Muscle of leg (tissue), 11 donors: Measurements from ENCODE around the gene ATRN. TPM values are rescaled to one million over a fixed set of nuclear protein-coding genes. Genes with fewer than 3 reads are reported as not detected.

ENCODE experiments used
- DNase-seq: peaks from one replicate; pipeline ENCODE4 v3.0.0; 2013
- H3K27ac ChIP-seq: one replicate; pipeline ENCODE4 v1.5.1; 2013; ENCODE audit warnings: mild to moderate bottlenecking, low read length, control low read depth
- H3K27me3 ChIP-seq: one replicate; pipeline ENCODE4 v1.6.1; 2013; ENCODE audit warnings: low read length; ENCODE audit not compliant: control insufficient read depth, insufficient read depth
- H3K36me3 ChIP-seq: one replicate; pipeline ENCODE4 v1.6.1; 2013; ENCODE audit warnings: low read length; ENCODE audit not compliant: control insufficient read depth, insufficient read depth
- H3K4me1 ChIP-seq: one replicate; pipeline ENCODE4 v1.6.1; 2013; ENCODE audit warnings: low read length; ENCODE audit not compliant: control insufficient read depth, insufficient read depth
- H3K4me3 ChIP-seq: one replicate; pipeline ENCODE4 v1.5.1; 2013; ENCODE audit warnings: low read length, control low read depth
- H3K9me3 ChIP-seq: replicated peaks from 2 replicates; pipeline ENCODE4 v1.6.1; 2013; ENCODE audit warnings: low read depth, low read length; ENCODE audit not compliant: control insufficient read depth
- WGBS: methylation state at CpG from one replicate; pipeline ENCODE4 v1.1.5; 2013; ENCODE audit warnings: missing lambda C conversion rate; ENCODE audit not compliant: insufficient coverage; 5-methylcytosine and 5-hydroxymethylcytosine counted together
- polyA plus RNA-seq, 8 donors: library from polyadenylated mRNA; unstranded; fragments of 120-200 nt; gene quantifications; one replicate each; pipeline versions ENCODE4 v1.2.1 to v1.2.3, GENCODE V29; 2013; ENCODE audit warnings: inconsistent platforms in 1 of 8, low replicate concordance in 1 of 8; ENCODE audit not compliant: insufficient read length in 8 of 8, insufficient read depth in 1 of 8
- total RNA-seq: library from RNA; stranded (reverse); fragments of 120-200 nt; gene quantifications from one replicate; pipeline ENCODE4 v1.2.4, GENCODE V29; 2013

Gene ATRN
- total and polyA plus RNA-seq, 9 donors = 19.6 to 32.1 (median 24.4) TPM

- H3K9me3 ChIP-seq = no peaks in the 10 kb centered on the region
- no peak for DNase-seq
- peaks cover 24% of the 10 kb centered on the region for H3K4me1 ChIP-seq
- WGBS = 70% methylated on average over 9 of the region's 9 CpGs
- H3K36me3 ChIP-seq = peaks cover 15% of the 10 kb centered on the region
- no peak overlapping the region for H3K4me3 ChIP-seq
- no peaks in the 10 kb centered on the region for H3K27me3 ChIP-seq
- no peak overlapping the region for H3K27ac ChIP-seq
Measured at GRCh38 chr20:3651204-3651962, 180.6 kb downstream of the ATRN start.

DNA sequence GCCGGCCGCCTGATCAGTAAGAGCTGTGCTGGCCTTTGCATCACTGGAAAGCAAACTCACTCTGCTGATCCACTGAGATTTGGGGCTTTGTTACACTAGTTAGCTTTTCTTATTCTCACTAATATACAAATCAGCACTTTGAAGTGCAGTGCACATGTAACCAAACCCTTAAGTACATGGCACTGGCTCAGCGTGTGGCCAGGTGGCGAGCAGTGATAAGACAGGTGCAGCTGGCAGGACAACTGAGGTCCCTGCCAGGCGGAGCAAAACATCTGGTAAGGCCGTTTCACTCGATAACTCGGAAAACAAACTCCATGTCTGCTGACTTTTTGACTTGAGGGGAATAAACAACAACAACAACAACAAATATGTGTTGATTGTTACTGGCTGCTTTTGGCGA, 181.4 kb downstream of the ATRN start:
- Histone ChIP-seq H3K4me3 (no peak overlapping the region), H3K27ac (no peak overlapping the region), H3K4me1 (peaks cover 24% of the 10 kb centered on the region), H3K36me3 (peaks cover 8% of the 10 kb centered on the region), H3K27me3 (no peaks in the 10 kb centered on the region), H3K9me3 (no peaks in the 10 kb centered on the region)
- no peak for DNase-seq
- 89% methylated on average over 5 of the region's 9 CpGs for WGBS

- DNase-seq = no peak
- H3K4me1 ChIP-seq = peaks cover 24% of the 10 kb centered on the region
- H3K9me3 ChIP-seq = no peaks in the 10 kb centered on the region
- H3K4me3 ChIP-seq = no peak overlapping the region
- 64% methylated on average over 2 of the region's 10 CpGs for WGBS
- peaks cover 3% of the 10 kb centered on the region for H3K27me3 ChIP-seq
- H3K36me3 ChIP-seq = peaks cover 8% of the 10 kb centered on the region
- H3K27ac ChIP-seq = no peak overlapping the region
Measured at GRCh38 chr20:3652676-3653596, 182.1 kb downstream of the ATRN start.

DNA sequence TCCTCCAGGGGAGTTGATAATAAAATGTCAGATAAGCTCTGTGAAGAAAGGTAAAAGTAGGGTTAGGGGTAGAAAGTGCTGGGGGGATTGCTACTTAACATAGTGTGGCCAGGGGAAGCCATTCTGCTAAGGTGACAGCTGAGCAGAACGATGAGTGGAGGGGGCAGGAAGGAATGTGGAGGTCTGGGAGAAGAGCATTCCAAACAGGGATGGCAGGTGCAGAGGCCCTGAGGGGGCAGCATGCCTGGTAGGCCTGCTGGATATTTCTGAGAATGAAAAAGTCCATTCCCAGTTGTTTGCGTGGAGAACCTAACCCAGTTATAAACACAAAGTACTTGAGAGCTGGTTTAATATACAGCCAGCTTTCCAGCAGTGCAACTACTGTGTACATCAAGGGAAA, 183.1 kb downstream of the ATRN start:
- Histone ChIP-seq H3K4me1 (peaks cover 27% of the 10 kb centered on the region), H3K27me3 (peaks cover 8% of the 10 kb centered on the region), H3K4me3 (no peak overlapping the region), H3K9me3 (no peaks in the 10 kb centered on the region), H3K36me3 (peaks cover 8% of the 10 kb centered on the region), H3K27ac (no peak overlapping the region)
- DNase-seq = no peak
- WGBS = 34% methylated on average over 2 of the region's 2 CpGs

DNA sequence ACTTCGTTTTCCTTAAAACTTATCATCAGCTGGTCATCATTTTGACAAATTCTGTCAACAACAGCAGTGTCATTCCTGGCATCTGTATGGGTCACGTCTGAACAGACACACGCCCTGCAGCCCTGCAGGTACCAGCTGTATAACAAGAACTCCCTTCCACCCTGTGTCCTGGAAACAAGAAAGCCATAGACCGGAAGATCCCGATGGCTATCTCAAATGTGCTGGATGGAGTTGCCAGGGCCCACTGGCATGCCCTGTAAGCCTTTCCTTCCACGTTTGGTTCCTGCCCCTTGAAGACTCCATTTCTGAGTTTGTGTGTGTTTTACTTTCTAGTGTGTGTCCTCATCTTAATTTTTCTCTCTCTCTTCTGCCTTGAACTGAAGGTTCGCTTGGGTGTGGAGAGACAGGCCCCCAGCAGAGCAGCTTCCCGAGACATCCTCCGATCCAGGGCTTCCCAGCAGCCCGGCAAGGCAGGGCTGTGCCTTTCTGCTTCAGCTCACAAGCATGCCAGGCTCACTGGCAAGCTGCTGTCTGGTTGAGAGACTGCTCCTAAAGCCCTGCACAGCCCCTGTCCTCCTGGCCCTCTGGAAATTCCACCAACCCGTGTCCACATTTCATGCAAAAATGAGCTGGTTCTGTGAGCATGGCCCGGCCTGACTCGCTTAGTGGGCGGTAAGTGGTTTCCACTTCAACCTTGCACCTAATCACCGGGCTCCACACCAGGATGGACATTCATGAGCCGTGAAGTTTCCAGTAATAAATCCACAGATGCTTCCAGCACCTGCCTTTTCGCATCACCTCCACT, 183.7 kb downstream of the ATRN start:
- DNase-seq = no peak
- peaks cover 14% of the 10 kb centered on the region for H3K27me3 ChIP-seq
- H3K4me1 ChIP-seq = peaks cover 27% of the 10 kb centered on the region
- peaks cover 8% of the 10 kb centered on the region for H3K36me3 ChIP-seq
- 75% methylated on average over 11 of the region's 17 CpGs for WGBS
- no peak overlapping the region for H3K27ac ChIP-seq
- H3K4me3 ChIP-seq = no peak overlapping the region
- no peaks in the 10 kb centered on the region for H3K9me3 ChIP-seq

DNA sequence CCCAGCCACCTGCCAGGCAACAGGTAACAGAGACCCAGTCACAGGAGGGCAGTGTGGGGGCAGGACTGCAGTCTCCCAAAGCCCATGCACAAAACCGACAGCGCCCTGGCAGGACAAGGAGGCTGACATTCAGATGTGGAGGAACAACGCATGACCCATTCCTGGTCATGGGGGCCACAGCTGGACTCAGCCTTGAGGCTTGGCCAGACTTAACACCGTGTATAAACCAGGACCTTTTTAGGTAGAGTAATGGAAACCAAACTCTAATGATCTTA, 184.2 kb downstream of the ATRN start:
- 92% methylated on average over 2 of the region's 4 CpGs for WGBS
- DNase-seq = no peak
- H3K27ac ChIP-seq = no peak overlapping the region
- no peaks in the 10 kb centered on the region for H3K9me3 ChIP-seq
- H3K27me3 ChIP-seq = peaks cover 20% of the 10 kb centered on the region
- peaks cover 4% of the 10 kb centered on the region for H3K36me3 ChIP-seq
- peaks cover 27% of the 10 kb centered on the region for H3K4me1 ChIP-seq
- H3K4me3 ChIP-seq = no peak overlapping the region

DNA sequence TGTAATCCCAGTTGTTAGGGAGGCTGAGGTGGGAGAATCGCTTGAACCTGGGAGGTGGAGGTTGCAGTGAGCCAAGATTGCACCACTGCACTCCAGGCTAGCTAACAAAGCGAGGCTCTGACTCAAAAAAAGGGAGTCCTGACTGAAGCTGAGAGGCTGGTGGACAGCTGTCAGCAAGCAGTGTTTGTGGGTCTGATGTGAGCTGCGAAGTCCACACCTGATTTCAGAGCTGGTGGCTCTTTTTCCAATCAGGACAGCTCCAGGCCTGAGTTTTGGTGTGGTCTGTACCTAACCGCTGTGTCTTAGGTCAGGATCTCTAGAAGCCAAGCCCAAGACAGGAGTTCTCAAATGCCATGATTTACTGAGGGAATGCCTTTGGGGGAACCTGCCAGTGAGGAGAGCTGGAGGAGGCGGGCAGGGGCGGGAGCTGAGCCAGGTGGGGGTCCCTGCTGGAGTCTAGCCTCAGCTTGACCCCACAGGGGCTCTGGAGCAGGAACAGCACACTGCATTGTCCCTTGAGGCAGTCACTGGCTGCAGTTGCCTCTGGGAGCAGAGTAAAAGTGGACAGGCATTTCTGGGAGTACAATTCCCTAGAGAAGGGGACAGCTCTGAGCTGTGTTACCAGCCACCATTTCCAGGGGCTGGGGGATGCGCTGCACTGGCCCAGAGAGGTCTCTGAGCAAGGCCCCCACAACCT, 187.3 kb downstream of the ATRN start:
- Histone ChIP-seq H3K27ac (no peak overlapping the region), H3K4me1 (peaks cover 17% of the 10 kb centered on the region), H3K9me3 (no peaks in the 10 kb centered on the region), H3K4me3 (no peak overlapping the region), H3K36me3 (no peaks in the 10 kb centered on the region), H3K27me3 (peaks cover 49% of the 10 kb centered on the region)
- DNase-seq = no peak
- 95% methylated on average over 7 of the region's 7 CpGs for WGBS

- Histone ChIP-seq H3K27me3 (peaks cover 52% of the 10 kb centered on the region), H3K4me3 (no peak overlapping the region), H3K4me1 (peaks cover 16% of the 10 kb centered on the region), H3K36me3 (no peaks in the 10 kb centered on the region), H3K9me3 (no peaks in the 10 kb centered on the region), H3K27ac (no peak overlapping the region)
- 57% methylated on average over 5 of the region's 8 CpGs for WGBS
- no peak for DNase-seq
Measured at GRCh38 chr20:3658716-3659491, 188.1 kb downstream of the ATRN start.

DNA sequence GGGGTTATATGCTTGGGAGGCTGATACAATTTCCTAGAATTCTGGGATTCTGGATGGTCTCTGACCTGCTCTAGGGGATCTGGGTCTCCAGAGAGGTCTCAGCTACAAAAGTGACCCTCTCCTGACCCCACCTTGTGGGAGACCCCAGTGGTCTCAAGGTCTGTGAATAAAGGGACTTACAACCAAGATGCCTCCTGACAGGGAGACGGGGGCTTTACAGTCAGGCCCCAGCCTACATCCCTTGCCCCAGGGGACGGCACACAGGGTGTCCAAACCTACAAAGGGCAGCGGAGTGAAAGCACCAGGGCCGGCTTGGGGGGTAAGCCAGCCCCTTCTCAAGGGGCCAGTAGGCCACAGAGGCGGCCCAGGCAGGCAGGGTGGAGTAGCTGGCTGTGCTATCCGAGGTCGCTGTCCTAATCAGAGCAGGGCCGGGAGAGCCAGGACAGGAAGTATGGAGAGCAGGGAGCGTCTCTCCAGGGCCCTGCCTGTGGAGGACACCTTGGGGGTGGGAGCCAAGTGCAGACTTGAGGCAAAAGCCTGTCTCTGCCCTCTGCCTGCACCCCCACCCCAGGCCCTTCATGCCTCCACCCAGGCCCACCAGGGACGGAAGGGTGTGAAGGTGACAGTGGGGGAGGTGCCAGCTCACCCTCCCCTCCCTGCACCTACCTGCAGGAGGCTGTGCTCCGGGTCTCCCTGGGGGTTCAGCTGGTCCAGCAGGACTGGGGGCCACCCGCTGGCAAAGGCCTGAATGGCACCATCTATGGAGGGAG, 188.9 kb downstream of the ATRN start:
- no peak overlapping the region for H3K27ac ChIP-seq
- H3K36me3 ChIP-seq = no peaks in the 10 kb centered on the region
- DNase-seq = no peak
- WGBS = 70% methylated on average over 8 of the region's 12 CpGs
- H3K4me3 ChIP-seq = no peak overlapping the region
- peaks cover 52% of the 10 kb centered on the region for H3K27me3 ChIP-seq
- no peaks in the 10 kb centered on the region for H3K9me3 ChIP-seq
- H3K4me1 ChIP-seq = peaks cover 11% of the 10 kb centered on the region
